Bone marrow (tissue), 2 donors: ENCODE measurements around the gene KRTAP5-1.
A peak's percentile ranks its signal among the peaks of the same experiment; 100 is the strongest.
"Not testable (repeated sequence)": the region's sequence is repeated elsewhere in the genome, so short reads cannot be mapped to it uniquely, and the experiment has no call there.

ENCODE experiments used
- DNase-seq, 2 donors: peaks; one replicate each; lab custom pipeline; 2025; lab: John Stamatoyannopoulos, UW

The KRTAP5-1 gene

GRCh38 chr11:1601663-1602062 lies 16.6 kb upstream of the KRTAP5-1 start:
- not testable (repeated sequence) for DNase-seq

DNA sequence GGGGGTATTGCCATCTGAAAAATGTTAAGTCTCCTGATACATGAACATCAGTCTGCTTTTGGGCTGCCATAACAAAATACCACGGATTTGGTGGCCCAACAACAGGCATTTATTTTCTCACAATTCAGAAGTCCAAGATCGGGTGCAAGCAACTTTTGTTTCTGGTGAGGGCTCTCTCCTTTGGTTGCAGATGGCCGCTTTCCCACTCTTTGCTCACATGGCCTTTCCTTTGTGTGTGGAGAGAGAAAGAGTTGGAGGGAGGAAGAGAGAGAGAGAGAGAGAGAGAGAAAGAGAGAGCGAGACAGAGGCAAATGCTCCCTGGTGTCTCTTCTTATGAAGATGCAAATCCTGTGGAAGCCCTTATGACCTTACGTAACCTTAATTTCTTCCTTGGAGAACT lies 15.5 kb upstream of the KRTAP5-1 start:
- no peak for DNase-seq

DNA sequence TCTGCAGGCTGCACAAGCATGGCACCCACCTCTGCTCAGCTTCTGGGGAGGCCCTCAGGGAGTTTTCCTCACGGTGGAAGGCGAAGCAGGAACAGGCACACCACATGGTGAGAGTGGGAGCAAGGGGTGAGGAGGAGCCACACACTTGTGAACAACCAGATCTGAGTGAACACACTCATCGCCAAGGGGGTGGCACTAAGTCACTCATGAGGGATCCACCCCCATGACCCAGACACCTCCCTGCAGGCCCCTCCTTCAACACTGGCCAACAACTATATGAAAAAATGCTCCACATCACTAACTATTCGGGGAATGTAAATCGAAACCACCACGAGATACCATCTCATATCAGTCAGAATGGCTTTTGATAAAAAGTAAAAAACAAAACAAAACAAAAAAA lies 13.7 kb upstream of the KRTAP5-1 start:
- no peak for DNase-seq

- DNase-seq = not testable (repeated sequence)
Observed at GRCh38 chr11:1598406-1598805, 13.3 kb upstream of the KRTAP5-1 start.

DNA sequence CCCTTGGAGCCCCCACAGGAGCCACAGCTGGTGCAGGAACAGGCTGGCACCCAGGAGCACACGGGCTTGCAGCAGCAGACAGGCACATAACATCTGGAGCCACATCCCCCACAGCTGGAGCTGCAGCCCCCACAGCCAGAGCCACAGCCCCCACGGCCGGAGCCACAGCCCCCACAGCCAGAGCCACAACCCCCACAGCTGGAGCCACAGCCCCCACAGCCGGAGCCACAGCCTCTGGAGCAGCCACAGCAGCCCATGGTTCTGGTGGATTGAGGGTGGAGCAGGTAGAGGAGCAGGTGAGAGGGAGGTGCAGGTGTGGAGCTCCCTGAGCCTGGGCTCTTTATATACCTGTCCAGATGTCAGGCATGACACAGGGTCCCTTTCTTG lies 12.9 kb upstream of the KRTAP5-1 start, which contains the start of gene KRTAP5-2:
KRTAP5-2 (minus strand) TSS at position 301 of the 387 bp plus-strand sequence; CDS start at position 257, 44 bp downstream.
- DNase-seq = no peak

DNA sequence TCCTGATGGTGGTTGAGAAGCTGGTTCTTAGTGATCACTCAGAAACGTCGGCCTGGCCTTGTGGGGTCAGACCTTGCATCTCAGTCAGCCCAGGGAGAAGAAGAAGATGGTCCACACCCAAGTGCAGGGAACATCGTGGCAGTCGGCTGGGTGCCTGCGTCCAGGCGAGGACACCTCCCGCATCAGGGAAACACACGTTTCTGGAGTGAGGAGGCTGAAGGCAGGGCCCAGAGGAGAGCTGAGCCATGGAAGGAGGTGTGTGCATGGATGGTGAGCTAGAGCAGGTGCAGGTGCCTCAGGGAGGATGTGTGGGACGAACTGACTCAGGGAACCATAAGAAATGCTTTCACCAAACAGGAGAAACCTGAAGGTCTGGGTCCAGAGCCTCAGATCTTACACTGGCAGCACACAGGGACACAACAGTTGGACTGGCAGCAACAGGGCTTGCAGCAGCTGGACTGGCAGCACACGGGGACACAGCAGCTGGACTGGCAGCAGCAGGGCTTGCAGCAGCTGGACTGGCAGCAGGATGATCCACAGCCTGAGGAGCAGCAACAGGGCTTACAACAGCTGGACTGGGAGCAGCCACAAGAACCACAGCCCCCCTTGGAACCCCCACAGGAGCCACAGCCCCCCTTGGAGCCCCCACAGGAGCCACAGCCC lies 12.4 kb upstream of the KRTAP5-1 start:
- DNase-seq = no peak

DNA sequence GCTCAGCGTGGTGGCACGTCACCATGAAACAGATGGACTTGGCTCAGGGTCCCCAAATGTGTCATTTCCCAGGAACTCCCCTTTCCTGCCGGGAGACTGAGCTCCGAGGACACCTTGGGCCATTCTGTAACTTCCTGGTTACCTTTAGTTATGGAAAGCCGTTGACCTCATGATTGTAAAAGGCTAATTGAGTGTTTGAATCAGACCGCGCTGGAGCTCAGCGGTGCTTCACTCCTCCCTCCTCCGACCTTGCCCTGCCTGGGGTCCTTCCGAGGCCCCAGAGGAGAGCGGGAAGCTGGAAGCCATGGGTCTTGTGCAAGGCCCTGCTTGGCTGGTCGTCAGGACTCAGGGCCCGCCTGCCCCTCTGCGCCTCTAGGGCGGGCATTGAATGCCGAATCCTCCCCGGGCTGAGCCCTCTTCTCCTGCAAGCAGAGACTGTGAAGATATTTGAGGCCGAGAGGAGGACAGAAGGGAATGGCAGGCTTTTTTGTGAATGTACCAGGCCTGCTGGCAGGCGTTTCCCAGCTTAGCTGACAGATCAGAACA lies 11.6 kb upstream of the KRTAP5-1 start:
- not testable (repeated sequence) for DNase-seq

DNA sequence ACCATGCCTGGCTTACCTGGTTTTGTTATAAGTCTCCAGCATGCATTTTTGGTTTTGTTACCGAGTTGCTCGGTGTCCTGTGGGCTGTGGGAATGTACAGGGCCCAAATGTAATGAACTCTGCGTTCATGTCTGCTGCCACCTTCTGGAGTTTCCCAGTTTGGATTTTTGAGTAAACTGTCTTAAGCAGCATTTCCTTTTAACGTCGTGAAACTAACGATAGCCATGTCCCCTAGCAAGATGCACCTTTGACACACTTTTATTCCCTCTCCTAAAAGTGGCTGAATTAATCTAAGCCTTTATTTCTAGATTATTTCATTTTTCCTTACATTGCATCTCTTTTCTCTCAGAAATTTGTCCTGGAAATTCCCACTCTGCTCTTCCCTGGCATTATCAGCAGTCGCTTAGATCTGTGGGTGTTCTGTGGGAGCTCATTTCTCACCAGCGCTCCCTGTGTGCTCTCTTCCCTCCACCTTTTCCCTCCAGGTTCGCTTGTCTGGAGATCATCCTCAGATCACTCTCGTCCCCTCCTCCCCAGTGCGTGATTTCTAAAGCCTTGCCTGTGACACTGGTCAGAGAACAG lies 11.0 kb upstream of the KRTAP5-1 start:
- DNase-seq = not testable (repeated sequence)

GRCh38 chr11:1592628-1593027 lies 7.5 kb upstream of the KRTAP5-1 start:
- DNase-seq = no peak

DNA sequence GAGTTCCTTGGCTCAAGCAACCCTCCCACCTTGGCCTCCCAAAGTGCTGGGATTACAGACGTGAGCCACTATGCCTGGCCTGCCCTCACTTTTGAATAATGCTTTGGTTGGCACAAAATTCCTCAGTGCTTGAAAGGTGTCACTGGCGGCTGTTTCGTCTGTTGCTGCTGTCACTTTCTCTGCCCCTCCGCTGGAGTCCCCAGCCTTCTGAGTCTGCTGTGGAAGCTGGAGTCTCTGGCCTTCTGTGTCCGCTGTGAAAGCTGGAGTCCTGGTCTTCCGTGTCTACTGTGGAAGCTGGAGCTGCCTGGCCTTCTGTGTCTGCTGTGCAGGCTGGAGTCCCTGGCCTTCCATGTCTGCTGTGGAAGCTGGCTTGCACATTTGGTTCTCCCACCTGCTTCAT lies 4.9 kb upstream of the KRTAP5-1 start:
- DNase-seq = no peak

DNA sequence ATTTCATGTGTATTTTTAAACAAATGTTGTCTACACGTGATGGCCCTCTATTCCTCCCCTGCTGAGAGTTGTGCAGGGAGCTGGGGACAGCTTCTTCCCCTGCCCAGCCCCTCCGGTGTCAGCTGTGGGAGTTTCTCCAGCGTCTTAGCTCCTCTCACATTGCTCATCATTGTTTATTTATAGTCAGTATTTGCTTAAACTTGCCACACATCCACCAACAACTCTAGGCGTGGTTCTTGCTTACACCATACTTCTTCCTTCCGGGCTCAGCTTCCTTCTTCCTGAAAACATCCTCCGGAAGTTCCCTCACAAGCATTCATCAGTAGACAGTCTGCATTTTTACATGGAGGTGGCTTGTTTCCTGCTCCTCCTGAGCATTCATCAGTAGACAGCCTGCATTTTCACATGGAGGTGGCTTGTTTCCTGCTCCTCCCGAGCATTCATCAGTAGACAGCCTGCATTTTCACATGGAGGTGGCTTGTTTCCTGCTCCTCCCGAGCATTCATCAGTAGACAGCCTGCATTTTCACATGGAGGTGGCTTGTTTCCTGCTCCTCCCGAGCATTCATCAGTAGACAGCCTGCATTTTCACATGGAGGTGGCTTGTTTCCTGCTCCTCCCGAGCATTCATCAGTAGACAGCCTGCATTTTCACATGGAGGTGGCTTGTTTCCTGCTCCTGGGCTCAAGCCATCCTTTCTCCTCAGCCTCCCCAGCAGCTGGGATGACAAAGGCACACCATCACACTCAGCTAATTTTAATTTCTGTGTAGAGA lies 4.3 kb upstream of the KRTAP5-1 start:
- not testable (repeated sequence) for DNase-seq

- no peak for DNase-seq
Observed at GRCh38 chr11:1586699-1587098, 1.6 kb upstream of the KRTAP5-1 start.

DNA sequence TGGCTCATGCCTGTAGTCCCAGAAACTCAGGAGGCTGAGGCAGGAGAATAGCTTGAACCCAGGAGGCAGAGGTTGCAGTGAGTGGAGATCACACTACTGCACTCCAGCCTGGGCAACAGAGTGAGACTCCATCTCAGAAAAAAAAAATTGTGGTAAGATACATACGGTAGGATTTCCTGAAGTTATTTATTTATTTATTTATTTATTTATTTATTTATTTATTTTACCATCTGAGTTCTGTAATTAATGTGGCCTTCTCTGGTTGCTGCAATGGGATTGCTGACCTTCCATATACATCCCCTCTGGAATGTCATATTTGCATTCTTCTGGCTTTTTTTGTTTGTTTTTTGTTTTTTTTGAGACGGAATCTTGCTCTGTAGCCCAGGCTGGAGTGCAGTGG lies 2.2 kb downstream of the KRTAP5-1 start:
- DNase-seq = not testable (repeated sequence)

- DNase-seq = no peak
Observed at GRCh38 chr11:1581976-1582375, 3.1 kb downstream of the KRTAP5-1 start.

GRCh38 chr11:1576825-1577224 lies 8.3 kb downstream of the KRTAP5-1 start:
- no peak for DNase-seq

DNA sequence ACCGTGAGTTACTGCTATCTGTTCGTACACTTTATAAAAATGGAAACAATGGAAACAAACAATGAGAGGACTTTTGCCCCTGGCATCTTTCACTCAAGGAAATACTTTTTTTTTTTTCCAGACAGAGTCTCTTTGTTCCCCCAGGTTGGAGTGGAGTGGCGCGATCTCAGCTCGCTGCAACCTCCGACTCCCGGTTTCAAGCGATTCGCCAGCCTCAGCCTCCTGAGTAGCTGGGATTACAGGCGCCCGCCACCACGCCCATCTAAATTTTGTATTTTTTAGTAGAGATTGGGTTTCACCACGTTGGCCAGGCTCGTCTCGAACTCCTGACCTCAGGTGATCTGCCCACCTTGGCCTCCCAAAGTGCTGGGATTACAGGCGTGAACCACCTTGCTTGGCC lies 9.3 kb downstream of the KRTAP5-1 start:
- not testable (repeated sequence) for DNase-seq

GRCh38 chr11:1574933-1575242 lies 10.2 kb downstream of the KRTAP5-1 start:
- no peak for DNase-seq

- DNase-seq = peak in 1 of 2 donors; percentile 9
Observed at GRCh38 chr11:1574238-1574932, 10.7 kb downstream of the KRTAP5-1 start.

DNA sequence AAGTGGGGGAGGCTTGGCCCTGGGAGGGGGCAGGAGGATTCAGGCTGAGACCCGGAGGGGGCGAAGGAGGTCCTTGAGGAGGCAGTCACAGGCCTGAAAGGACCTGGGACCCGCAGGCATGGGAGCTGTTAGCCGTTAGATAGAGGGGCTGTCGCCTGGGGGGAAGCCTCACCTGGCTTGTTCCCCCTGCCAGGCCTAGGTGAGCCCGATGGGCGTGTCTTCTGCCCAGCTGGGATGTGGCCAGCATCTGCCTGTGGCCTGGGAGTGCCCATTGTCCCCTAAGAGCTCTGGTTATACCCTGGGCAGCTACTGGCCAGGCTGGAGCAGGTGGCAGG lies 11.2 kb downstream of the KRTAP5-1 start:
- DNase-seq = no peak

- no peak for DNase-seq
Observed at GRCh38 chr11:1573077-1573902, 11.8 kb downstream of the KRTAP5-1 start.
